D721Med (cell line): ENCODE measurements around the gene DOCK2.

Source experiments
- DNase-seq: peaks from one replicate; pipeline ENCODE4 v3.0.0; 2011; ENCODE audit warnings: low spot score; ENCODE audit not compliant: insufficient read length
- FAIRE-seq: peaks from 2 replicates; lab custom pipeline; 2011; peaks lifted over from hg19 to GRCh38; lab: Jason Lieb, UNC
- TF ChIP-seq, protein P1 (sequence below): IDR thresholded peaks from 2 replicates; pipeline ENCODE4 v1.5.1; 2012; ENCODE audit warnings: mild to moderate bottlenecking, control low read depth; ENCODE audit not compliant: insufficient read depth; ENCODE audit errors: missing control alignments

The DOCK2 gene

DNA sequence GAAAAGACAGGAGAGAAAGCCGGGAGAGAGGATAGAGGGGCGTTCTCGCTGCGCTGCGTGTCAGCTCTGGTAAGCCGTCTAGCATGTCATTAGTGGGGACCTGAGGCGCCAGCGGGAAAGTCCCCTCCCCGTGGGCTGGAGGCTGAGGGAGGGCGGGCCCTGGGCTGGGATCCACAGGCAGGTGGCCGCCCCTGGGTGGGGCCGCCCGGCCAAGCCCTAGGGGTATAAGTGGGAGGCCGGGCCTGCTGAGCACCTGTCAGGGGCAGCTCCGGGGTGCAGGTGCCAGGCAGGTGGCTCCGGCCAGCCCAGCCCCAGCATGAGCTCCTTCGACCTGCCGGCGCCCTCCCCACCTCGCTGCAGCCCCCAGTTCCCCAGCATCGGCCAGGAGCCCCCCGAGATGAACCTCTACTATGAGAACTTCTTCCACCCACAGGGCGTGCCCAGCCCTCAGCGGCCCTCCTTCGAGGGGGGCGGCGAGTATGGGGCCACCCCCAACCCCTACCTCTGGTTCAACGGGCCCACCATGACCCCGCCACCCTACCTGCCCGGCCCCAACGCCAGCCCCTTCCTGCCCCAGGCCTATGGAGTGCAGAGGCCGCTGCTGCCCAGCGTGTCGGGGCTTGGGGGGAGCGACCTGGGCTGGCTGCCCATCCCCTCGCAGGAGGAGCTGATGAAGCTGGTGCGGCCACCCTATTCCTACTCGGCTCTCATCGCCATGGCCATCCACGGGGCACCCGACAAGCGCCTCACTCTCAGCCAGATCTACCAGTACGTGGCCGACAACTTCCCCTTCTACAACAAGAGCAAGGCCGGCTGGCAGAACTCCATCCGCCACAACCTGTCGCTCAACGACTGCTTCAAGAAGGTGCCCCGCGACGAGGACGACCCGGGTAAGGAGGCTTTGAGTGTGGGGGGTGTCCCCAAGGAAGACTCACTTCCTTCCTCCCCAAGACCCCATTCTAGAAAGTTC is 468.9 kb downstream of the DOCK2 start, which contains the start of gene FOXI1:
FOXI1 (plus strand) TSS at position 256 of the 970 bp plus-strand sequence; CDS start at position 317, 61 bp downstream.
- TF ChIP-seq, protein P1, sequence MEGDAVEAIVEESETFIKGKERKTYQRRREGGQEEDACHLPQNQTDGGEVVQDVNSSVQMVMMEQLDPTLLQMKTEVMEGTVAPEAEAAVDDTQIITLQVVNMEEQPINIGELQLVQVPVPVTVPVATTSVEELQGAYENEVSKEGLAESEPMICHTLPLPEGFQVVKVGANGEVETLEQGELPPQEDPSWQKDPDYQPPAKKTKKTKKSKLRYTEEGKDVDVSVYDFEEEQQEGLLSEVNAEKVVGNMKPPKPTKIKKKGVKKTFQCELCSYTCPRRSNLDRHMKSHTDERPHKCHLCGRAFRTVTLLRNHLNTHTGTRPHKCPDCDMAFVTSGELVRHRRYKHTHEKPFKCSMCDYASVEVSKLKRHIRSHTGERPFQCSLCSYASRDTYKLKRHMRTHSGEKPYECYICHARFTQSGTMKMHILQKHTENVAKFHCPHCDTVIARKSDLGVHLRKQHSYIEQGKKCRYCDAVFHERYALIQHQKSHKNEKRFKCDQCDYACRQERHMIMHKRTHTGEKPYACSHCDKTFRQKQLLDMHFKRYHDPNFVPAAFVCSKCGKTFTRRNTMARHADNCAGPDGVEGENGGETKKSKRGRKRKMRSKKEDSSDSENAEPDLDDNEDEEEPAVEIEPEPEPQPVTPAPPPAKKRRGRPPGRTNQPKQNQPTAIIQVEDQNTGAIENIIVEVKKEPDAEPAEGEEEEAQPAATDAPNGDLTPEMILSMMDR = no peak
- DNase-seq = no peak
- no peak for FAIRE-seq

DNA sequence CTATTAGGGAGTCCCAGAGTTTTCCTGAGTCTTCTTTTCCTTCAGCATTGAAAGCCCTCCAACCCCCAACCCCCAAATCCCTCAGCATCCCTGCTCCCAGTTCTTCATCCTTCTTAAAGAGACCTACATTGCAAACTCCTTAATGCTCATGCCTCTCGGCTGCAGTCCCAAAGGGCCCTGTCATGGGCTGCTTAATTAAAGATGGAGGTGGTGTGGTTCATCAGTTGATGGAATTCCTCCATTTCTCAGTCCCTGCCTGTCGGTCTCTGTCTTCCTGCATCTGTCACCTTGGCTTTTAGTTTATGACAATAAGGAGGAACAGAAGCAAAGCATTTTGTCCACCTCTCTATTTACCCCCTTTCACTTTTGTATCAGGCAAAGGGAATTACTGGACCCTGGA is 470.6 kb downstream of the DOCK2 start:
- FAIRE-seq (no peak), DNase-seq (no peak)
- TF ChIP-seq, protein P1 = no peak

DNA sequence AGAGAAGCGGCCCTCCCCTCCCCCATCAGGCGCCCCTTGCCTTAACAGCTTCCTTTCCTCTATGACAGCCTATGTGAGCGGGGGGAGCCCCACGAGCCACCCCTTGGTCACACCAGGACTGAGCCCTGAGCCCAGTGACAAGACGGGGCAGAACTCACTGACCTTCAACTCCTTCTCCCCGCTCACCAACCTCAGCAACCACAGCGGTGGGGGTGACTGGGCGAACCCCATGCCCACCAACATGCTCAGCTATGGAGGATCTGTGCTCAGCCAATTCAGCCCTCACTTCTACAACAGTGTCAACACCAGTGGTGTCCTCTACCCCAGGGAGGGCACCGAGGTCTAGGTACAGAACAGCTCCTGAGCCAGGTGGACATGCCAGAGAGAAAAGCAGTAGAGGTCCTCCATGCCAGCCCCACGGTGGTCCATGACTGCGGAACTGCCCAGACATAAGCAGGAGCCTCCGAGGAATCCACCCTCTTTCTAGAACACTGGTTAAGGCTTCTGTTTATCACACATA is 471.3 kb downstream of the DOCK2 start:
- TF ChIP-seq, protein P1 = no peak
- FAIRE-seq = no peak
- no peak for DNase-seq

DNA sequence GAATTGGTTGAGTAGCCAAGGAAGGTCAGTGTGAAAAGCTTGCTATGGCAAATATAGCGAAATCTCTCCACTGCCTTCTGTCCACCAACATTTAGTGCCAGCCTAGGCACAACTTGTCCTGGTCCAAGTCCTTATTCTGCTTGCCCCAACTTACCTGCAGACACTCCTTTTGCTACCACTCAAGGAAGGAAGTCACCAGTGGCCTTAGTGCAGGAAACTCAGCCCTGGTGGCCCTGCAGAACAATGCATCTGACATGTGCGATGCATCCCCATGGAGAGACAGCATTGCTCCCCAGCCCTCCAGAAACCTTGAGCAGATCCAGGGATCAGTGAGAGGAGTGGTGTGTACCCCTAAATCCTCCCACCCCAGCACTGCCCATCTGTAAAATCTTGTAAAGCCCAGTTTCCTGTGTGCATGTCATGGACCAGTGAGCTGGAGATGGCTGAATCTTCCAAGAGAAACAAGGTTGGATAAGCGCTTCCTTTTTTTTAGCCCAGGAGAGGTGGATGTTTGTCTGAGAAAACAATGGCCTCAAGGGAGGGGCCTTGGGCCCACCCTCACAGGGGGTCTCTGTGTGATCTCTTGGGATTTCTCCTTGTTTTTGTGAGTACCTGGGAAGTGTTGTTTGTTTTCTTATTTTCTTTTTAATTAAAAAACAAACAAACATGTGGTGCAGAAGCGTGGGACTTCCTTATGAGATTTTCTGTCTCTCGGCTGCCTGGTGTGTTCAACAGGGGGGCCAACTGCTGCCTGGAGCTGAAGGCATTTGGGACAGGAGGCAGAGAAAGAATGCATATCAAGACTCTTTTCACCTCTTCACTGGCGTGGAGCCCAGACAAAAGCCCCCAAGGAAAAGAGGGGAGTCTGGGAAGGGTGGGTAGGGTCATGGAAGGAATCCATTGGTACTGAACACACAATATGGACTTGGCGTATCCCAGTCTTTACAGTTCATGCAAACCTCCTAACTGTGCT is 472.3 kb downstream of the DOCK2 start:
- FAIRE-seq (no peak), DNase-seq (no peak)
- TF ChIP-seq, protein P1 = no peak

DNA sequence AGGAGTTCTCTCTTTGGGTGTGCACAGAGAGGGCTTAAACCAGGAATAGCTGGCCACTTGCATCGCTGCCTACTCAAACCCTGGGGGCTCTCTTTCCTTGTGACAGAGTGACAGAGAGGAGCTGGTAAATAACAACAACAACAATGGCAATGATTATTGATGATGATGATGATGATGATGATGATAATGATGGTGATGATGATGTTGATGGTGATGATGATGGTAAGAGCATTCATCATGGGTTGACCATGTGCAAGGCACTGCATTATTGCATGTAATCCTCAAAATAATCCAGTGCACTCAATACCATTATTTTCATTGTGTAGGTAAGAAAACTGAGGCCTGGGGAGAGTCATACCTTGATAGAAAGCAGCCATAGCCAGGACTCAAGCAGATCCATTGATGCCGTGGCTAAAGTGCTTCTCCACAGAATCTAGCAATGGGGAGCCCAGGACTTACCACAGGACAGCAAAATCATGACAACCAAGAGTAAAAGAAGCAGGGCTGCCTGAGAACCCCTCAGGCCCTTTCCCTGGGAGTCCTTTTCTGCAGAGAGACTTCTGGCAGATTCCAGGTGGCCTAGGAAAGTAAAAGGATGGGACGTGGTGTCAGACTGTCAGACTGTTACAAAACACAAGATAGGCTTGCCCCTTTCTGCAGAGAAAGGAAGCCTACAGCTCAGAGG is 473.5 kb downstream of the DOCK2 start:
- TF ChIP-seq, protein P1 = no peak
- DNase-seq (no peak), FAIRE-seq (no peak)

DNA sequence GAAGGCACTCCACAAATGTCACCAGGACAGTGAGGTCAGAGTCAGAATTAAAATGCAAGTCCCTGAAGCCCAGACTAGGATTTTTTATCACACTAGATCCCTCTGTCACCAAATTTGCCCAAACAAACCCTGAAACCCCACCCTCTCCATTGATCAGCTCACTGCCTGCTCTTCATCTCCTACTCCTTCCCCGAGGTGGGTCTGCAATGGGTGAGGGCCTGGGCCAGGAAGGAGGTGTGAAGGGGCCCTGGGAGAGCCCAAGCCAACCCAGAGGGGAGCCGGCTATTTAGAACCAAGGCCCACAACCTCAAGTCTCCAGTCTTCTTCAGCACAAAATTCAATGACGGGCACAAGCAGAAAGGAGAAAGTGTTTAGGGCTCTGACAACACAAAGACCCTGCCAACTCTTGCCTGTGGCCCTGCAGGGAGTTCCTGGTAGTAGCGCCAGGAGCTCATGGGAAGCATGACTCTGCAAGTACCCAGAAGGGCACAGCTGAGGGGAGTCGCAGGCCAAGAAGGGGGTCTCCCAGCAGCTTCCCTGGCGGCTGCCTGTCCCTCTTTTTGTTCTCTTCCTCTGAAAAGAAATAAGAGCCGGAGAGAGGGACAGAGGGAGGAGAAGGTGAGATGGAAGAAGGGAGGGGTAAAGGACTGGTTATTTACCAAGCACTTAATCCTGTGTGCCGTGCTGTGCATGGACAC is 474.2 kb downstream of the DOCK2 start:
- FAIRE-seq = no peak
- TF ChIP-seq, protein P1 = no peak

More for the DNA sequence above, 474.2 kb downstream of the DOCK2 start:
- DNase-seq = no peak
